GF-D8 (cell line): Measurements from ENCODE around the gene CENPL.
"Not testable (repeated sequence)": the region's sequence is repeated elsewhere in the genome, so short reads cannot be mapped to it uniquely, and the experiment has no call there.

Experiments
- DNase-seq: peaks from one replicate; lab custom pipeline; 2025; lab: John Stamatoyannopoulos, UW

The CENPL gene, protein sequence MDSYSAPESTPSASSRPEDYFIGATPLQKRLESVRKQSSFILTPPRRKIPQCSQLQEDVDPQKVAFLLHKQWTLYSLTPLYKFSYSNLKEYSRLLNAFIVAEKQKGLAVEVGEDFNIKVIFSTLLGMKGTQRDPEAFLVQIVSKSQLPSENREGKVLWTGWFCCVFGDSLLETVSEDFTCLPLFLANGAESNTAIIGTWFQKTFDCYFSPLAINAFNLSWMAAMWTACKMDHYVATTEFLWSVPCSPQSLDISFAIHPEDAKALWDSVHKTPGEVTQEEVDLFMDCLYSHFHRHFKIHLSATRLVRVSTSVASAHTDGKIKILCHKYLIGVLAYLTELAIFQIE

DNA sequence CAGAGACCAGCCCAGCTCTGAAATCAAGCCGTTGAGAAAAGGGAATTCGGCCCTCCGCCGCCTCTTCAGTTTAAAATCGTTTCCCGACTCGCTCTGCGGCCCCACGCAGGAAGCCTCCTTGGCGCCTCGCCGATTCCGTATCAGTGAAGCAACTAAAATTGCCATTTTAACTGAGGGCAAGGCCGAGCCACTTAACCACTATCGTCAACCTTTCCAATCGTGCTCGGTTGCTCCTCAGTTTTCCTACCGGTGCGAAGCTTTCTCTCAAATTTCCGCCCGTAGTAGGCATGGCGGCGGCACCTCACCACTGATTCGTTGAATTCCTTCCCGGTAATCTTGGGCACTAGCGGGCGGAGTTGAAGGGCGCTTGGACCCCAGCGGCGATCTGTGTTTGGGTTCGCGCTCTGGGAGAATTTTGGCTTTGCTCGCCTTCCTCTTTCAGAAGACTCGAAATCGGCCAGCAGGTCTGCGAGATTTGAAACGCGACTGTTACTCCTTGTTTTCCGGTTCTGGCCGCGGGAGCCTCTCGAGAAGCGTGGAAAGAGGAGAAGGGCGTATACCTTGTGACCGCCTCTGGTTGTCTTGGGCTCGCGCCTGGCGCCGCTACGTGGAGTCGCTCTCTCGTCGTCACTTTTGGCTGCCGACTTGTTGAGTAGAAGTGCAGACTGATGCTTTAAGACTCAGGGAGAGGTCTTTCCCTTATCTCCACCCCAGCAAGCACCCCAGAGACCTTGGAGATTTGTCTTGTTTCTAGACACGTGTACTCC, at the start of gene CENPL, which contains the start of gene DARS2:
CENPL (minus strand) TSS at position 569 of the 767 bp plus-strand sequence. CDS start 13,584 bp downstream, outside the sequence.
DARS2 (plus strand) TSS at position 359 of the 767 bp plus-strand sequence. CDS start 557 bp downstream, outside the sequence.
- peak; percentile 96 for DNase-seq

DNA sequence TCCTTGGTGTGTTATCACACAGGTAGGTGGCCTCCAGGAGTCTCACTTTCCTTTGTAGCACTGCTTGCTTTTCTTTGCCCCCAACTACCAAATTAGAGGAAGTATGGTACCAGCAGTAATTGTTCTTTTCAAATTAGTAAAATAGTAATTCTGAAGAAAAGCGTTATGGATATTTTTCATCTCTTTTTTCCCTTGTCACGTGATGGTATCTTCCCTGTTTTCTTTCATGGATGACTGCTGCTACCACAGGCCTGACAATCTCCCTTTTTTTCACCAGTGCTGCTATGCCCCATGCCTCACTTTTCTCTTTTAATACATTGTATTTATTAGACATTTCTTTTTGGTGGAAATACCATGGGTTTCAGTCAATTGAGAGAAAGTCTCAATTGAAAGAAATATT, 46.8 kb upstream of the CENPL start:
- no peak for DNase-seq

DNA sequence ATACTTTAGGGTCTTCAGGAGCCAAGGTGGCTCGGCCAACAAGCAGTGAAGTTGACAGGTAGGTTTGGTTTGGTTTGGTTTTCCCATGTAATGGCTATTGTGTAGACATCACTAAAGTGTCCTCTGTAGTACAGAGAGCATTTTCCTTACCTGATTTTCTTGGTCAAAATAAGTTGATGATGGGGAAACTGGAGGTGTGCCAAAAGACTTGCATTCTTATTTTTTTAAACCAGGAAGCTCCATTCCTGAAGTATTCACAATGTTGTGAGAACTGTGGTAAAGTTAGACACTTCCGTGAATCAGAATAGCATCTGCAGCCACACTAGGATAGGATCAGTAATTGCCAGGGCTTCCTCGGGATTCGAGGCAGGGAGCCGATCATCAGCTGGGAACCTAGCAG, 46.4 kb upstream of the CENPL start:
- no peak for DNase-seq

DNA sequence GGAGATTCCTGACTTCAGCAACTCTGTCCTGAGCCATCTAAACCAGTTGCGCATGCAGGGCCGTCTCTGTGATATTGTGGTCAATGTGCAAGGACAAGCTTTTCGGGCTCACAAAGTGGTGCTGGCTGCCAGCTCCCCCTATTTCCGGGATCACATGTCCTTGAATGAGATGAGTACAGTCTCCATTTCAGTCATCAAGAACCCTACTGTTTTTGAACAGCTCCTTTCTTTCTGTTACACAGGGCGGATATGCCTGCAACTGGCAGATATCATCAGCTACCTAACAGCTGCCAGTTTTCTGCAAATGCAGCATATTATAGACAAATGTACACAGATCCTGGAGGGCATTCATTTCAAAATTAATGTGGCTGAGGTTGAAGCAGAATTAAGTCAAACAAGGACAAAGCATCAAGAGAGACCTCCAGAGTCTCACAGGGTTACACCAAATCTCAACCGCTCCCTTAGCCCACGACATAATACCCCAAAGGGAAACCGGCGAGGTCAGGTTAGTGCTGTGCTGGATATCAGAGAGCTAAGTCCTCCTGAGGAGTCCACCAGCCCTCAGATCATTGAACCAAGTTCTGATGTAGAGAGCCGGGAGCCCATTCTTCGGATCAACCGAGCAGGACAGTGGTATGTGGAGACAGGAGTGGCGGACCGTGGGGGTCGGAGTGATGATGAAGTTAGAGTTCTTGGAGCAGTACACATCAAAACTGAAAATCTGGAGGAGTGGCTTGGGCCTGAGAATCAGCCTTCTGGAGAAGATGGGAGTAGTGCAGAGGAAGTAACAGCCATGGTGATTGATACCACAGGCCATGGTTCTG, 45.8 kb upstream of the CENPL start:
- peak; percentile 68 for DNase-seq

DNA sequence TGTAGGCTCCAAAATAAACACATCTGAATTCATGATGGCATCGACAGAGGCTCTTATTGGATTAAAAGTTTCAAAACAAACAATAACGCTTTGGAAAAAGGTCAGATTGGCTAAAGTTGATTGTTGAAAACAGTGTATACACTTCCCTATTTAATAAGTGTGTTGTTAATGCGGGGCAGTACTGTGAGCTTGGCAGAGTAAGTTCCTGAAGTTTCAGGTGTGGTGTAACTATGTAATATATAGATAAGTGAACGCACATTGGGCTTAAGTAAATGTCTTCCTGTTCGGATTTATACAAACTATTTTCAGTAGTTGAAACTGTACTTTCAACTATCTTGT, 44.3 kb upstream of the CENPL start:
- no peak for DNase-seq

DNA sequence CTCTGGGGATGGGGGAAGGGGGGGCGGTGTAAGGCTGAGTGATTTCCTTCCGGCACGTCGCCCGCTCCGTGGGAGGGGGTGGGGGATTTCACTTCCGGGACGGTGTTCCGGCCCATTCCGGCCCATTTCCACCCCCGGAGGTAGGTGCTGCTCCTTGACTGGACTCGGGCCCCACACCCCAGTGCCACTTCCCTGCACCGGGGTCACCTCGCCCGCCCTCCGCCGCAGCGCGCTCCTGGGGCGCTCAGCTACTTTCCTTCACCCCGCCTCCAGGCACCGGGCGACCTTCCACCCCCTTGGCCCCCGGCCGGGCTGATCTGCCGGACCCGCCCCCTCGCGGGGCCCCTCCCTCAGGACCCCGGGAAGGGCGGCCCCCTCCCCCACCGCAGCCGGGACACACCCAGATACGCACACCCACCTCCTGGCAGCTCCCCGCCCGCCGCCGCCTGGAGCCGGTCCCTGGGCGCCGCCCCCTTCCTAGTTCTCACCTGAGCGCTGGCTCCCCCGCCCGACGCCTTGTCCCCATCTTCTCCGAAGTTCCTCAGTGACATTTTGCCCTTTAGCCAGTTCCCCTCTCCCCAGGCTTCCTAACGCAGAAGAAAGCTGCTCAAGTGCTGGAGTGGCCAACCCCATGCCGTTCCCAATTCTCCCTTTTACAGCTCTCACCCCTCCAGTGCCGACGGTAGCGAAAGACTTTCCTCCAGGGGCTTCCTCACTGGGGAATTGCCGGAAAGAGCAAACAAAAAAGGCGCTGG, 43.8 kb upstream of the CENPL start, which contains the start of gene ZBTB37:
ZBTB37 (plus strand) TSS at position 115 of the 755 bp plus-strand sequence. CDS start 1,846 bp downstream, outside the sequence.
- DNase-seq = peak; percentile 63

DNA sequence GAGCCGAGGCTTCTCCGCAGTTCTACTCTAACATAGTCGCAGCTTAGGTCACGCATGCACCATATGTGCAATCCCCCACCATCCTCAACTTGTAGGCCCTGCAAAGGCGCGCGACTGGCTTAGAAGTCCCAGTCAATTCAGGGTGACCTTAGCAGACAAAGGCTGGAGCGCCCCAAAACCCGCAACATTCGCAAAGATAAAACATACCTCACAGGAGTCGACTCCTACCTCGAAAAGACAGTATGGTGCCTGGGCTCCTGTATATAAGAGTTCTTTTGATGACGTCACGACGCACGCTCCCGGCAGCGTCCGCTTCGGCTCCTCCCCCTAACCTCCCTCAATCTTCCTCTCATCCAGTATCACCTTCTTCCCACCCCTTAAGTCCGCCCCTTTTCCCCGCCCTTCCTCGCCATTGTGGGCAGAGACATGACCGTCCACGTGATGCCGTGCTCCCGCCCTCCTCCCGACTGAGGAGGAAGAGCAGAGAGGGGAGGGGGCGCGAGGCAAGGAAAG, 43.1 kb upstream of the CENPL start, which contains the start of gene GAS5:
GAS5 (minus strand) TSS at position 237 of the 513 bp plus-strand sequence.
- peak; percentile 98 for DNase-seq

DNA sequence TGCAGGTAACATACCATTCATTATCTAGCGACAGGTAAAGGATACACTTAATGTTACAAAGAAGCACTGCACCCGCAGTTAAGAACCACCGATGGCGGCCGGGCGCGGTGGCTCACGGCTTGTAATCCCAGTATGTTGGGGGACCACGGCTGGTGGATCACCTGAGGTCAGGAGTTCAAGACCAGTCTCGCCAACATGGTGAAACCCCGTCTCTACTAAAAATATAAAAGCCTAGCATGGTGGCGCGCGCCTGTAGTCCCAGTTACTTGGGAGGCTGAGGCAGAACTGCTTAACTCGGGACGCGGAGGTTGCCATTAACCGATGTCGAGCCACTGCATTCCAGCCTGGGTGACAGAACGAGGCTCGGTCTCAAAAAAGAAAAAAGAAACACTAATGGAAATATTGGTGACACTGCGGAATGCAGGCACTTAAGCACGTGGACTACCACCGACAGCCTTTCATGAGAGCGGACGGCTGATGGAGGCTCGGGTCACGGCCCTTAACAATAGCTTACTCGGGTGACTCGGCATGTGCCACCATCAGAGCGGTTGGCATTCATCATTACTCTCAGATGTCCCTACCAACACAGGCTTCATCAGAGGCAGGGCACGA, 42.6 kb upstream of the CENPL start:
- no peak for DNase-seq

DNA sequence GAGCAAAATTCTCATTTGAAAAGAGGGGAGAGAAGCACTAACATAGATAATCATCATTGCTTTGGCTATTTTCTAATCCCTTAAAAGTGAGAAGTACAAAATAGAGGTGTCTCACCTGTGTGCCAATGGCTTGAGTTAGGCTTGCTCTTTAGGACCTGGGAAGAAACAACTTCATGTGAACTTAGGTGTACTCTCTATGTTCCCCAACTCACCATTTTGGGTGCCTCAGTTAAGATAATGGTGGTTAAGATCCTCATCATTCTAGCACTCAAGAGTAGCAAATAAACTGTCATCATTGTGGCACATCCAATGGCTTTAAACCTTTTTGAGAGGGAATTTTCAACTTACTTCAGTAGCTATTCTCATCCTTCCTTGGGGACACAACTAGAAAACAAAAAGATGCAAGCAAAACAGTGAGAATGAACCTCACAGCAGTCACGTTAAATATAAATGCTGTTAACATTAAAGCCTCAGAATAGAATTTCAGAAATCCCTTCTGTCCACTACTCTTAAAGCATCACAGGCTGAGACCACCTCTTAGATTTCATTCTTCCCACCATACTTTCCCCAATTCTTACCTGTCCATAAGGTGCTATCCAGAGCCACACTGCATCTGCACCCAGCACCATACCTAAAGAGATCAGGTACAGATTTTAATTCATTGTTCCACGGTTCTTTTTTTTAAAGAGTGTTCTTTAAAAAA, 41.9 kb upstream of the CENPL start:
- DNase-seq = no peak

DNA sequence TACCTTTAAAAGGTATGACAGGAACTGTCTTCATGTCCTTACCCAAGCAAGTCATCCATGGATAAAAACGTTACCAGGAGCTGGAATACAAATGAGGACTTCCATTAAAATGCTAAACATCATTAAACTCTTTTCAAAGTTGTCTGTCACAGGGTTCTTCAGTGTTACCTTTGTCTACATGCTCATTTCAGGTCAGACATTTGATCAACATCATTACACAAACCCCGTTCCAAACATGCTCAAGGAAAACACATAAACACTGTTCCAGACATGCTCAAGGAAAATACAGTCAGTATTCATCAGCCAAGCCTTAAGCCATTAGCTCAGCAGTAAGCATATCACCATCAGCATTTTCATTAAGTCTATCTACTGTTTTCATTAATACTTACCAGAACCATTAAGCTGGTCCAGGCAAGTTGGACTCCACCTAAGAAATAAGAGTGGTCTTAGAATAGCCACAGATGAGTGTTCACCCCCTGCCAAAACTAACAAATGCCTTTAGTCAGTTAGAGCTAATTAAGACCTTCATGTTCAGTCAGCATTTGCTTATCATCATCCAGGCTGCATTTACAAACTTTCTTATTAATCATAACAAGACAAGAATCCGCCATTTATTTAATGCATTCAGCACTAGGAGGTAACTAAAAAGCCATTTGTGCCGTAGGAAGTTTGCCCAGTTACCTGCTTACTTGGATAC, 40.9 kb upstream of the CENPL start:
- no peak for DNase-seq

DNA sequence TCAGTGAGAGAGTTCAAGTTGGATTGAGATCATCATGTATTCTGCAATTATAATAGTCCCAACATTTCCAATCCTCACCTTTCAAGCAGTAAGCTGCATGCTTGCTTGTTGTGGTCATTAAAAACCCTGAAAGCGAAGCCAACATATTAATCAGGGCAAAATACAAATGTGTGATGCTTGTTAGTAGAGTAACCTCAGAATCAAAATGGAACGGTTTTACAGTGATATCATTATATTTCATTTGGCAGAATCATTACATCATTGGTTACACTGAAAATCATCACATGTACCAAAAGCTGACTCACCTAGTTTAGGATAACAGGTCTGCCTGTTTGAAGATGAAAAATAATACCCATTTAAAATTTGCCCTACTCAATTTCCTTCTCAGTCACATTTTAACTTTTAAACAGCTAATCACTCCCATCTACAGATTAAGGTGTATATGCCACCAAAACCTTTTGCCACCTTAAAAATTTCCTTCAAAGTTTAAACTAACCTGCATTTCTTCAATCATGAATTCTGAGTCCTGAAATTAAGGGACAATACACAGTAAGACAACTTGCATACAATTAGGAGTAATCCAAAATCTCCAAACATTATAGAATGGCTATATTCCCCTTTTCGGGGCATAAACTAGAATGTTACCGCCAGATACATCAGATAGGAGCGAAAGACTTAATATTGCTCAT, 39.6 kb upstream of the CENPL start:
- no peak for DNase-seq

DNA sequence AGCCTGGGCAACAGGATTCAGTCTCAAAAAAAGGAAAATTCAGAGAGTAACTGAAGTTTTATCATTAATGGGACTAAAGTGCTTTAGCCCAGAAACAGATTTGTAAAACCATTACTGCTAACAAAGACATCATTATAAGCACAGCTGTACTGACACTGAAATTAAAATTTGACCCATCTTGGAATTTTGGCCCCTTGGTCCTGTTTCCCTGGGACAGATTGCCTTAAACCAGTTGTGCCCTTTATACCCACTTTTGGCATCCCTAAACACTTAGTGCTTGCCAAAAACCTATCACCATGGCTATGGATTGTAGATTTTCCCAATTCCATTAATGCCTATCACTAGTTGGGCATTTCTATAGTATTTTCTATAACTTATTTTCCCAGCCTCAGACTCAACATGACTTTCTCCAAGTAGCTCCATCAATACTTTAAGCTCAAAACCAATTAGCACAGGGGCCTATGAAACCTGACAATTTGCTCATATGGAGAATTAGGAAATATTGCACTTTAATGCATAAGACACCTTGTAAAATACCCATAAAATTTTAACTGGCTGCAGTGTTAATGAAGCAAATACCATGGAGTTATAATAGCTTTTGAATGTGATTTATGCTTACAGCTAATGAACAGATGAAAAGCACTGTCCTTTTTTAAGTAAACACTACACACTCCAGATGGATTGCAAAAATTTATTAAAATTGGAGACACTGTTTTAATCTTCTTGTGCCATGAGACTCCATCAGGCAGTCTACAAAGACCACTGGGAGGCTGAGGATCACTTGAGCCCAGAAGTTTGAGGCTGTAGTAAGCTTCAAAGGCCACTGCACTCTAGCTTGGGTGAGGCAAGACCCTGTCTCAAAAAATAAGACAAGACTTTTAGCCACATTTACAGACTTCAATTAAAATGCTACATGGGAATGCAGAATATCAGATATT, 38.8 kb upstream of the CENPL start:
- no peak for DNase-seq

DNA sequence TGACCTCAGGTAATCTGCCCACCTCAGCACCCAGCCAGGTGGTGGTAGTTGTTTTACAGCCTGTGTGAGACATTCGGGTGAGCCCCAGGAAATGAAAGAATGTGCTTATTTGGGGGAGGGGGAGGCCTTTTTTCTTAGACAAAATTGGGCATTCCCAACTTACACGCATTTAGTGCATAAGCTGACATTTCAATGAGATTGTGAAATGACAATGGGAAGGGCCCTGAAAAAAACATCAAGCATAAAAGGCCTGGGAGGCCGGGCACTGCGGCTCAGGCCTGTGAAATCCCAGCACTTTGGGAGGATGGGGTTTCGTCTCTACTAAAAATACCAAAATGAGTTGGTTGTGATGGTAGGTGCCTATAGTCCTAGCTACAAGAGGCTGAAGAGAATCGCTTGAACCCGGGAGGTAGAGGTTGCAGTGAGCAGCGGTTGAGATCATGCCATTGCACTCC, 38.1 kb upstream of the CENPL start:
- no peak for DNase-seq

DNA sequence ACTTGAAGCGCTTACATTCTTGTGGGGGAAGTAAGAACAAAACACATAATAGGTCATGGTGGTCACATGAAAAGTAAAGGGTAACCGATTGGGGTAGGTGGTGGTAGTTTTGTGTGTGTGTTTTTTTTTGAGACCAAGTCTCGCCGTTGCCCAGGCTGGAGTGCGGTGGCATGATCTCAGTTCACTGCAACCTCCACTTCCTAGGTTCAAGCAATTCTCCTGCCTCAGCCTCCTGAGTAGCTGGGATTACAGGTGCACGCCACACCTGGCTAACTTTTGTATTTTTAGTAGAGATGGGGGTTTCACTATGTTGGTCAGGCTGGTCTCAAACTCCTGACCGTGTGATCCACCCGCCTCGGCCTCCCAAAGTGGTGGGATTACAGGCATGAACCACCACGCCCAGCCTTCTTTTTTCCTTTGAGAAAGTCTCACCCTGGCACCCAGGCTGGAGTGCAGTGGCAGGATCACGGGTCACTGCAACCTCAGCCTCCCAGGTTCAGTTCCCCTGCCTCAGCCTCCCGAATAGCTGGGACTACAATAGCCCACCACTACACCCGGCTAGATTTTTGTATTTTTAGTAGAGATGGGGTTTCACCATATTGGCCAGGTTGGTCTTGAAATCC, 37.6 kb upstream of the CENPL start:
- DNase-seq = not testable (repeated sequence)

DNA sequence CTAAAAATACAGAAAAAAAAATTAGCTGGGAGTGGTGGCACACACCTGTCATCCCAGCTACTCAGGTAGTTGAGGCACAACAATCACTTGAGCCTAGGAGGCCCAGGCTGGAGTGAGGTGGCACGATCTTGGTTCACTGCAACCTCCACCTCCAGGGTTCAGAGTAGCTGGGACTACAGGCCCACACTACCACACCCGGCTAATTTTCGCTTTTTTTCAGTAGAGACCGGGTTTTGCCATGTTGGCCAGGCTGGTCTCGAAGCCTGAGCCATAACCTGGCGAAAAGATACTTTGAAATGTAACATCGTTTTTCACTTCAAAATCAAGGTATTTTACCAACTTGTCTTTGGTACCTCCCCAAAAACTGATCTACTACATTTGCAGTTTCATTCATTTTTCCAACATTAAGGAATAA, 37.1 kb upstream of the CENPL start:
- no peak for DNase-seq

DNA sequence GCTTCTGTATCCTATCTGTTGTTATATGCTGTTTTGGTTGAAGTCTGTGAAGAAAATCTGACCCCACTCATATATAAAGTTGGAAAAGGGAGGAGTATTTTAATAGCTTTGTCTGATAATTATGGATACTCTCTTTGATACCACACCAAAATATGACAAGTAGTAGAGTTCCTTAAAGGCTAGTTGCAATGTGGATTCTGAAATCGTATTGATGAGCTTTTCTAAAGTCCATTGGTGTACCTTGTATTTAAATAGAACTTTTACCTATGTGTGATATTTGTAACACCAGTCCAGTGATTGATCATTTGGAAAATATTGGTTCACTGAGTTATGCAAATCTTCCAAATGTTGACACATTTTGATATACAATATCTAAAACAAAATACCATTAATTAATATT, 35.4 kb upstream of the CENPL start:
- DNase-seq = no peak

DNA sequence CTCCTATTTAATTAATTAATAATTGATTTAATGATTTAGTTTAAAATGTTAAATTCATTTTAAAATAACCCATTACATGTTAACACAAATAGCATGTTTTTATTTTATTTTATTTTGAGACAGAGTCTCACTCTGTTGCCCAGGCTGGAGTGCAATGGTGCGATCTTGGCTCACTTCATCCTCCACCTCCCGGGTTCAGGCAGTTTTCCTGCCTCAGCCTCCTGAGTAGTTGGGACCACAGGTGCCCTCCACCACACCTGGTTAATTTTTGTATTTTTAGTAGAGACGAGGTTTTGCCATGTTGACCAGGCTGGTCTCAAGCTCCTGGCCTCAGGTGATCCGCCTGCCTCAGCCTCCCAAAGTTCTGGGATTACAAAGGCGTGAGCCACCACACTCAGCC, 34.9 kb upstream of the CENPL start:
- DNase-seq = not testable (repeated sequence)
